Left cardiac atrium (tissue), 4 donors: ENCODE results near the gene PIEZO1. TPM values are rescaled to one million over a fixed set of nuclear protein-coding genes. Genes with fewer than 3 reads are reported as not detected.
"Not testable (repeated sequence)": the region's sequence is repeated elsewhere in the genome, so short reads cannot be mapped to it uniquely, and the experiment has no call there.

Experiments used
- ATAC-seq, 2 donors: fragments of 200-7000 bp; cut with Tn5 transposase; one replicate each; pipeline ENCODE4 v1.9.1; 2020; ENCODE audit warnings: mild to moderate bottlenecking in 2 of 2, moderate library complexity in 2 of 2
- DNase-seq: peaks from one replicate; pipeline ENCODE4 v3.0.0-alpha.2; 2020
- intact Hi-C, 2 donors: fragments of 100-400 bp; cut with DNase I; formaldehyde crosslinking; loops; one replicate each; pipeline versions ENCODE4 v1.14.1 to v1.15.1; 2022 to 2023
- total RNA-seq, 2 donors: library from RNA; stranded (reverse); fragmentation: NEBNext Ultra II Directional; extraction: Animal tissue kit (Norgen Biotek cat#: 25700); gene quantifications; one replicate each; pipeline ENCODE4 v1.2.1, GENCODE V29; 2021
- donor health status: DM: no; HTN: yes; CAD: no.
- donor health status: DM: no; HTN: yes; CAD: no; lungs with severe emphysema.
- donor health status: DM: yes; HTN: yes; CAD: no.
- donor health status: Dilated cardiomyopathy.

Gene PIEZO1
- total RNA-seq, 2 donors from 2014 or later, result 50.6 to 63.6 TPM

GRCh38 chr16:88788749-88789148 is 3.7 kb upstream of the PIEZO1 start:
- ATAC-seq, DNase-seq: not testable (repeated sequence)
- intact Hi-C loops, result loop anchor here in 1 of 2 donors (5.0 kb wide), 1 partner anchor 46 kb away; no protein-coding TSS in a partner anchor

- ATAC-seq (no peak), DNase-seq (no peak)
- intact Hi-C loops, result loop anchor here in 1 of 2 donors (5.0 kb wide), 1 partner anchor 45 kb away; no protein-coding TSS in a partner anchor
Measured at GRCh38 chr16:88787579-88788314, 2.7 kb upstream of the PIEZO1 start.

GRCh38 chr16:88784856-88785105 is 239 bp downstream of the PIEZO1 start:
- intact Hi-C loops, result loop anchor here (5.0 kb wide), 1 partner anchor 42 kb away; no protein-coding TSS in a partner anchor
- ATAC-seq (peak; percentile 46 to 48), DNase-seq (no peak)

- peak; percentile 64 to 75 for ATAC-seq
- peak; percentile 86 for DNase-seq
- intact Hi-C loops, result loop anchor here in 1 of 2 donors (5.0 kb wide), 1 partner anchor 42 kb away; no protein-coding TSS in a partner anchor
Measured at GRCh38 chr16:88784074-88784855, 755 bp downstream of the PIEZO1 start.

- intact Hi-C loops, result loop anchor here in 1 of 2 donors (5.0 kb wide), 1 partner anchor 41 kb away; no protein-coding TSS in a partner anchor
- peak; percentile 13 to 33 for ATAC-seq
- peak; percentile 64 for DNase-seq
Measured at GRCh38 chr16:88783391-88784073, 1.5 kb downstream of the PIEZO1 start.

GRCh38 chr16:88782454-88783390 is 2.3 kb downstream of the PIEZO1 start:
- peak; percentile 33 for DNase-seq
- intact Hi-C loops, result loop anchor here in 1 of 2 donors (5.0 kb wide), 1 partner anchor 40 kb away; no protein-coding TSS in a partner anchor
- ATAC-seq, result peak in 1 of 2 donors; percentile 30

GRCh38 chr16:88781140-88782077 is 3.6 kb downstream of the PIEZO1 start:
- ATAC-seq (no peak), DNase-seq (peak; percentile 51)
- intact Hi-C loops, result loop anchor here in 1 of 2 donors (5.0 kb wide), 1 partner anchor 39 kb away; no protein-coding TSS in a partner anchor

GRCh38 chr16:88780142-88781062 is 4.6 kb downstream of the PIEZO1 start:
- ATAC-seq (no peak), DNase-seq (no peak)
- intact Hi-C loops, result loop anchor here in 1 of 2 donors (5.0 kb wide), 1 partner anchor 38 kb away; no protein-coding TSS in a partner anchor

- DNase-seq, result peak; percentile 61
- intact Hi-C loops, result loop anchor here in 1 of 2 donors (5.0 kb wide), 1 partner anchor 37 kb away; no protein-coding TSS in a partner anchor
- no peak for ATAC-seq
Measured at GRCh38 chr16:88779406-88780141, 5.4 kb downstream of the PIEZO1 start.

GRCh38 chr16:88778541-88779065 is 6.4 kb downstream of the PIEZO1 start:
- ATAC-seq, result no peak
- intact Hi-C loops, result no loop called here
- no peak for DNase-seq

- ATAC-seq (no peak), DNase-seq (no peak)
- intact Hi-C loops, result no loop called here
Measured at GRCh38 chr16:88778271-88778525, 6.8 kb downstream of the PIEZO1 start.

- DNase-seq, result no peak
- intact Hi-C loops, result no loop called here
- no peak for ATAC-seq
Measured at GRCh38 chr16:88777471-88778270, 7.3 kb downstream of the PIEZO1 start.

- ATAC-seq (no peak), DNase-seq (peak; percentile 11)
- intact Hi-C loops, result no loop called here
Measured at GRCh38 chr16:88775825-88776224, 9.2 kb downstream of the PIEZO1 start.

GRCh38 chr16:88774544-88775393 is 10.3 kb downstream of the PIEZO1 start:
- intact Hi-C loops, result no loop called here
- DNase-seq (no peak), ATAC-seq (no peak)
